Breast epithelium (tissue), 3 donors: ENCODE results near the gene TSPAN2.

Experiments used
- CTCF ChIP-seq, 3 donors: fragments of 450-650 bp; IDR thresholded peaks; one replicate each; pipeline ENCODE4 v1.5.1; 2016 to 2017; ENCODE audit warnings: antibody characterized with exemption in 3 of 3, mild to moderate bottlenecking in 3 of 3, moderate library complexity in 3 of 3
- POLR2A ChIP-seq: fragments of 450-650 bp; IDR thresholded peaks from one replicate; pipeline ENCODE4 v1.6.1; 2016; ENCODE audit warnings: antibody characterized with exemption, mild to moderate bottlenecking, moderate library complexity
- POLR2AphosphoS5 ChIP-seq, 3 donors: sonication (generic); formaldehyde crosslinking; IDR thresholded peaks; one replicate each; pipeline ENCODE4 v1.6.1; 2017; ENCODE audit warnings: antibody characterized with exemption in 3 of 3

DNA sequence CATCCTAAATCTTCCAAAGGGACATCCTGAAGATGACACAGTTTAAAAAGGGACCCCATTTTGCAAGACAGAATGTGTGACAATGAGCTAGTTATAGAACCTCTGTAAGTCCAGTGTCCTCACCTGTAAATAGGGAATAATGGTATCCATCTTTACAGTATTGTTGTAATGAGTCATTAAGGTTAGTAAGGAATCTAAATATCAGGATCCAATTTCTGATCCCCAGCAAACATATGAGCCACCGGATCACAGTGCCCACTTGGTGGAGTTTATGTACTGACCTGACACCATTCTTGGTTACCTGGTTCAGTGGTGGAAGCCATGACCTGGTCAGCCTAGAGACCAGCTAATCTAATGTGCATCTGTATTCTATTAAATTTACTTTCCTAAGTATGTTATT lies 47.9 kb upstream of the TSPAN2 start:
- TF ChIP-seq POLR2AphosphoS5 (IDR thresholded peaks at IDR 0.05) (no peak), CTCF (IDR thresholded peaks at IDR 0.05) (no peak), POLR2A (no peak)
